HG02642 (cell line): ENCODE results near the gene KRTAP9-4.
"Not testable (repeated sequence)": the region's sequence is repeated elsewhere in the genome, so short reads cannot be mapped to it uniquely, and the experiment has no call there.

Source experiments
- ATAC-seq: cut with Tn5 transposase; IDR thresholded peaks from one replicate; pipeline ENCODE4 v1.9.1; 2021; ENCODE audit warnings: mild to moderate bottlenecking; ENCODE audit not compliant: unreplicated experiment, poor library complexity

The KRTAP9-4 gene

DNA sequence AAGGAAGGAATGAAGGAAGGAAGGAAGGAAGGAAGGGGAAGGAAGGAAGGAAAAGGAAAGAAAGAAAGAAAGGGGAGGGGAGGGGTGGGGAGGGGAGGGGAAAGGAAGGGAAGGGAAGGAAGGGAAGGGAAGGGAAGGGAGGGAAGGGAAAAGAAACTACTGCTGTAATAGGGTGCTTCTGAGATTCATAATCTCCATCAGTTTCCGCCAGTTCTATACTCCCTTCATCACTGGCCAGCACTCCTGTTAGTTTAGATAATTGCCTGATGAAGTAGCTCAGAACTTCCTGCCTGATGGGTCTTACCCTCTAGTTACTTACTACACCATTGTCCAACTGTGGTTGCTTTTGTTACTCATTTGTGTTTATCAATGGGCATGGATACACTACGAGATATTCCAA, 13.7 kb downstream of the KRTAP9-4 start:
- ATAC-seq, result no peak

DNA sequence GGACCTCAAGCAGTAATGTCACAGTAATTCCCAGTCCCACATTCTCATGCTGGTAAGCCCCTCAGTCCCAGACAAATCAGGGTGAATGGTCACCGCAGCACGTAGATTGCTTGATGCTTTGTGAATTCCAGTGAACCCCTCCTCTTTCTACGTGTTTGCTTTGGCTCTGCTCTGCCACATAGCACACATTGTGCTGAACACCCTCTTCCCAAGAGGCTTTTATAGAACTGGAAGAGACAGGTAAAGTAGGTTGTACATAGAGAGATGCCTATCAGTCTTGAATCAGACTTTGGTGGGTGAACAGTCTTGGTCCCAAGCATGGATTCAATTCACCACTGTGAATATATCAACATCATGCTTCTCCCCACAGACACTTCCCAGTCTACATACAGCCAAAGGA, 15.1 kb downstream of the KRTAP9-4 start:
- no peak for ATAC-seq

DNA sequence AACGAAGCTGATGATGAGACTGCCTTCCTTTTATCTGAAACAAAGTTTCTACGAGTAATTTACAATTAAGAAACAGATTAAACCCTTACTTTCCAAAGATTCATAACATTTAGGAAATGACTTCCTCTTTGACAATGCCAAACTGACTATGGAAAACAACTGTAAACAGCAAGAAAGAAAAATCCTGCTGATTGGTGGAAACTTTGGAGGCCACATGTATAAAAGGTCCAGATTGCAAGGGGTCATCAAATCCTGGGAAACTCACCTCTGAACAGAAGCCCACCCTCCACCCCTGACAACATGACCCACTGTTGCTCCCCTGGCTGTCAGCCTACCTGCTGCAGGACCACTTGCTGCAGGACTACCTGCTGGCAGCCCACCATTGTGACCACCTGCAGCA, 15.6 kb downstream of the KRTAP9-4 start, which contains the start of gene KRTAP9-6:
Gene KRTAP9-6, plus strand, starts transcription at position 301 of the 400 bp plus-strand sequence. Its CDS starts 0 bp downstream, at position 301.
- no peak for ATAC-seq

- no peak for ATAC-seq
These were observed 18.2 kb downstream of the KRTAP9-4 start for GRCh38 chr17:41267711-41268110.

GRCh38 chr17:41271323-41271722, 21.8 kb downstream of the KRTAP9-4 start:
- ATAC-seq, result not testable (repeated sequence)

DNA sequence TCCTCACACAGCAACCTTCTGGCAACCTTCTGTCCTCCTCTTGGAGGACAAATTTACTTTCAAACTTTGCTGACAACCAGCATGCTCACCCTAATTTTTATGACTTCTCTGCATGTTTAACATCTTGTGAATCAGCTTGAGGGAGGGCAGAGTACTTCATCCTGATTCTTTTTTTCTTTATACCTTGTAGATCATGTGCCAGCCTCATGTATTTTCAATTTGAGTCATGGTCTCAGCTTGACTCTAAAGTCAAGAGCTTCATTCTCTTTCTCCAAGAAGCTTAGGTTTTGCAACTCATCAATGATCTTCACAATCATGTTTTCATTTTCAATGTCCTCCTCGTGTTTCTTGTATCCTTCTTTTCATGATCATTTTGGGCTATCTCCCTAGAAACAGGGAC, 22.4 kb downstream of the KRTAP9-4 start:
- ATAC-seq, result no peak

GRCh38 chr17:41275648-41276190, 26.2 kb downstream of the KRTAP9-4 start, which contains the start of gene KRTAP9-7:
TSS of gene KRTAP9-7 (plus strand) at chr17:41275698. CDS start at chr17:41275698, 0 bp downstream.
- ATAC-seq, result not testable (repeated sequence)

- no peak for ATAC-seq
These were observed 28.9 kb downstream of the KRTAP9-4 start for GRCh38 chr17:41278176-41278955.

DNA sequence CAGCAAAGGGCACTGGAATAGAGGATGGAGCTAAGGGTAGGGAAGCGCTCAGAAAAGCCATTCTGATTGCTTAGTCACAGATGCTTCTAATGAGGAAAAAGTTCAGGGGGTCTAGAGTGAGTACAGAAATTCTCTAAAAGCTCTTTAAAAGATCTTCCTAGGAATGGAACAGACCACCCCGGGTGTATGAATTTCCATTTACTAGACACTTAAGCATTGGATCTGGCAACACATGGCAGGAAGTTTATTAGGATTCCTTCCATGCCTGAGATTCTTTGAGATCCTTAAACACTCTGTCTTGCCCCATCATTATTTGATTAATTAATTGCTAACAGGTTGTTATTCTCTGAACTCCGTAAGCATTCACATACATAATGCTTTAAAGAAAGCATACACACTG, 34.6 kb downstream of the KRTAP9-4 start:
- no peak for ATAC-seq

- ATAC-seq, result no peak
These were observed 35.1 kb downstream of the KRTAP9-4 start for GRCh38 chr17:41284546-41284945.

DNA sequence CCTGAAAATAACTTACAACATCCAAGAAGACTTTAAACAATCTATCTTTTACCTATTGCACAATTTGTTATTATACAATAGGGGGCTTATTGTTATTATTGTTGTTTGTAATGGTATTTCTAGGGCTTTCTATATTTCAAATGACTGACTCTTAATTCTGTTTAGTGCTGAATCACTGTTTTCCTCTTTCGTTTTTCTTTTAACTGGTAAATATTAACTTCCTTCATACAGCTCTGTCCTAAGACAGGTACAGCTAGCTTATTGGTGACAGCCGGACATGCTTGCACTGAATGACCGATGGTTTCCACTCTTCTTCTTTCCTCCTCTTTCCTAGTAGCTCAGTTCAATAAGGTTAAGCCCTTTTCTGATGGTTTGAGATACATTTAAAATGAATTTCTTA, 37.6 kb downstream of the KRTAP9-4 start:
- ATAC-seq, result no peak

GRCh38 chr17:41294016-41294415, 44.5 kb downstream of the KRTAP9-4 start:
- ATAC-seq, result no peak

GRCh38 chr17:41296846-41297245, 47.4 kb downstream of the KRTAP9-4 start:
- no peak for ATAC-seq

DNA sequence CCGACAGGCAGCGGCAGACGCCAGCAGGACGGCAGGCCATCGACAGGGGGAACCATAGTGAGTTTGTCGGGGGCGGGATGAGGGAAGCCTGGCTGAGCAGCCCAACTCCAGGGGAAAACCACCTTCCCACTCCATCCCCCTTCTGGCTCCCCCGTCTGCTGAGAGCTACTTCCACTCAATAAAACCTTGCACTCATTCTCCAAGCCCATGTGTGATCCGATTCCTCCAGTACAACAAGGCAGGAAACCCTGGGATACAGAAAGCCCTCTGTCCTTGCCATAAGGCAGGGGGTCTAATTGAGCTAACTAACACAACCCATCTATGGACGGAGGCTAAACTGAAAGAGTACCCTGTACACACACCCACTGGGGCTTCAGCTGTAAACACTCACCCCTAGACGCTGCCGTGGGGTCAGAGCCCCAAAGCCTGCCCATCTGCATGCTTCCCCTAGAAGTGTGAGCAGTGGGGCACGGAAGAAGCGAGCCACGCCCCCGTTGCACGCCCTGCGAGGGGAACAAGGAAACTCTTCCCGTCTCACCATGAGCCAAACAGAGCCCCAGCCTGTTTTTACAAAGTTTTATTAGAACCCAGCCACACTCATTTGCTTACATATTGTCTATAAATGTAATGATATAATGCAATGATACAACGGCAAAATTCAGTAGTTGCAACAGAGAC, 49.1 kb downstream of the KRTAP9-4 start:
- no peak for ATAC-seq
